Left ventricle myocardium inferior (tissue), 1 donor: ENCODE measurements around the gene C1QA. TPM values are rescaled to one million over a fixed set of nuclear protein-coding genes. Genes with fewer than 3 reads are reported as not detected.

ENCODE experiments used
- DNase-seq: peaks from one replicate; pipeline ENCODE4 v3.0.0-alpha.2; 2020
- H3K27ac ChIP-seq: fragments of 200-600 bp; replicated peaks from 2 replicates; pipeline ENCODE4 v1.8.0; 2021
- H3K27me3 ChIP-seq: fragments of 200-600 bp; 2 replicates; pipeline ENCODE4 v1.8.0; 2021; ENCODE audit warnings: low read depth
- H3K36me3 ChIP-seq: fragments of 200-600 bp; 2 replicates; pipeline ENCODE4 v1.8.0; 2021
- H3K4me1 ChIP-seq: fragments of 200-600 bp; 2 replicates; pipeline ENCODE4 v1.8.0; 2021
- H3K4me3 ChIP-seq: fragments of 200-600 bp; 2 replicates; pipeline ENCODE4 v1.8.0; 2021; ENCODE audit warnings: mild to moderate bottlenecking, moderate library complexity
- H3K9me3 ChIP-seq: fragments of 200-600 bp; replicated peaks from 2 replicates; pipeline ENCODE4 v1.8.0; 2021
- CTCF ChIP-seq: fragments of 200-600 bp; IDR thresholded peaks from 2 replicates; pipeline ENCODE4 v1.8.0; 2021; ENCODE audit warnings: antibody characterized with exemption, mild to moderate bottlenecking, borderline replicate concordance
- intact Hi-C: fragments of 100-400 bp; cut with micrococcal nuclease; formaldehyde crosslinking; loops from one replicate; pipeline ENCODE4 v1.11.0; 2022
- total RNA-seq: library from RNA; stranded (reverse); fragmentation: NEBNext Ultra II Directional; extraction: Animal tissue kit (Norgen Biotek cat#: 25700); gene quantifications from one replicate; pipeline ENCODE4 v1.2.1, GENCODE V29; 2021
- donor health status: DM: no; HTN: yes; CAD: no; lungs with severe emphysema.

Gene C1QA
- total RNA-seq, 1 donor from 2014 or later, result 70.1 TPM

GRCh38 chr1:22646384-22646783 is 10.0 kb downstream of the C1QA start:
- DNase-seq, result no peak
- intact Hi-C loops, result no loop called here
- Histone ChIP-seq H3K27ac (no peak overlapping the region), H3K36me3 (no peaks in the 10 kb centered on the region), H3K27me3 (peaks cover 40% of the 10 kb centered on the region), H3K4me1 (peaks cover 4% of the 10 kb centered on the region), H3K4me3 (peak overlapping the region; percentile 46), H3K9me3 (no peaks in the 10 kb centered on the region)
- TF ChIP-seq CTCF, result no peak

GRCh38 chr1:22650089-22650693 is 13.8 kb downstream of the C1QA start:
- Histone ChIP-seq H3K36me3 (no peaks in the 10 kb centered on the region), H3K27ac (no peak overlapping the region), H3K27me3 (peaks cover 56% of the 10 kb centered on the region), H3K9me3 (no peaks in the 10 kb centered on the region), H3K4me1 (no peaks in the 10 kb centered on the region), H3K4me3 (no peak overlapping the region)
- DNase-seq, result no peak
- intact Hi-C loops, result no loop called here
- TF ChIP-seq CTCF, result no peak

- H3K9me3 ChIP-seq, result no peaks in the 10 kb centered on the region
- peaks cover 71% of the 10 kb centered on the region for H3K27me3 ChIP-seq
- H3K4me1 ChIP-seq, result no peaks in the 10 kb centered on the region
- no peak overlapping the region for H3K4me3 ChIP-seq
- no peaks in the 10 kb centered on the region for H3K36me3 ChIP-seq
- DNase-seq, result no peak
- intact Hi-C loops, result no loop called here
- no peak for TF ChIP-seq CTCF
- H3K27ac ChIP-seq, result peak overlapping the region; percentile 27
These were observed 15.8 kb downstream of the C1QA start for GRCh38 chr1:22651941-22652856.

GRCh38 chr1:22652881-22653316 is 16.5 kb downstream of the C1QA start, which contains the start of gene C1QB:
Gene C1QB (plus strand): TSS chr1:22653236. CDS start chr1:22659463, 6,227 bp downstream.
- Histone ChIP-seq H3K4me3 (peak within 1 kb of the TSS; percentile 51), H3K4me1 (no peaks in the 10 kb centered on the region), H3K27me3 (peaks cover 78% of the 10 kb centered on the region), H3K36me3 (no peaks in the 10 kb centered on the region), H3K27ac (peak within 1 kb of the TSS; percentile 55), H3K9me3 (no peaks in the 10 kb centered on the region)
- TF ChIP-seq CTCF, result no peak
- intact Hi-C loops, result no loop called here
- DNase-seq, result peak; percentile 59

- Histone ChIP-seq H3K27ac (peak overlapping the region; percentile 55), H3K4me3 (peak overlapping the region; percentile 51), H3K27me3 (peaks cover 71% of the 10 kb centered on the region), H3K9me3 (no peaks in the 10 kb centered on the region), H3K4me1 (no peaks in the 10 kb centered on the region), H3K36me3 (no peaks in the 10 kb centered on the region)
- intact Hi-C loops, result no loop called here
- no peak for DNase-seq
- no peak for TF ChIP-seq CTCF
These were observed 18.3 kb downstream of the C1QA start for GRCh38 chr1:22654692-22655091.
